GM19468 (cell line): ENCODE results near the gene SERPINF2.
"Not testable (repeated sequence)": the region's sequence is repeated elsewhere in the genome, so short reads cannot be mapped to it uniquely, and the experiment has no call there.

Experiments used
- ATAC-seq: cut with Tn5 transposase; IDR thresholded peaks from one replicate; pipeline ENCODE4 v1.9.1; 2021; ENCODE audit warnings: mild to moderate bottlenecking, moderate library complexity, moderate number of reproducible peaks; ENCODE audit not compliant: unreplicated experiment; ENCODE audit errors: extremely low read depth

Gene SERPINF2

GRCh38 chr17:1783834-1784611 lies 41.4 kb downstream of the SERPINF2 start:
- no peak for ATAC-seq

- no peak for ATAC-seq
Measured at GRCh38 chr17:1785930-1786329, 43.3 kb downstream of the SERPINF2 start.

- ATAC-seq, result no peak
Measured at GRCh38 chr17:1786708-1787107, 44.0 kb downstream of the SERPINF2 start.

GRCh38 chr17:1787301-1787902 lies 44.7 kb downstream of the SERPINF2 start:
- ATAC-seq, result no peak

- no peak for ATAC-seq
Measured at GRCh38 chr17:1789936-1790335, 47.3 kb downstream of the SERPINF2 start.

DNA sequence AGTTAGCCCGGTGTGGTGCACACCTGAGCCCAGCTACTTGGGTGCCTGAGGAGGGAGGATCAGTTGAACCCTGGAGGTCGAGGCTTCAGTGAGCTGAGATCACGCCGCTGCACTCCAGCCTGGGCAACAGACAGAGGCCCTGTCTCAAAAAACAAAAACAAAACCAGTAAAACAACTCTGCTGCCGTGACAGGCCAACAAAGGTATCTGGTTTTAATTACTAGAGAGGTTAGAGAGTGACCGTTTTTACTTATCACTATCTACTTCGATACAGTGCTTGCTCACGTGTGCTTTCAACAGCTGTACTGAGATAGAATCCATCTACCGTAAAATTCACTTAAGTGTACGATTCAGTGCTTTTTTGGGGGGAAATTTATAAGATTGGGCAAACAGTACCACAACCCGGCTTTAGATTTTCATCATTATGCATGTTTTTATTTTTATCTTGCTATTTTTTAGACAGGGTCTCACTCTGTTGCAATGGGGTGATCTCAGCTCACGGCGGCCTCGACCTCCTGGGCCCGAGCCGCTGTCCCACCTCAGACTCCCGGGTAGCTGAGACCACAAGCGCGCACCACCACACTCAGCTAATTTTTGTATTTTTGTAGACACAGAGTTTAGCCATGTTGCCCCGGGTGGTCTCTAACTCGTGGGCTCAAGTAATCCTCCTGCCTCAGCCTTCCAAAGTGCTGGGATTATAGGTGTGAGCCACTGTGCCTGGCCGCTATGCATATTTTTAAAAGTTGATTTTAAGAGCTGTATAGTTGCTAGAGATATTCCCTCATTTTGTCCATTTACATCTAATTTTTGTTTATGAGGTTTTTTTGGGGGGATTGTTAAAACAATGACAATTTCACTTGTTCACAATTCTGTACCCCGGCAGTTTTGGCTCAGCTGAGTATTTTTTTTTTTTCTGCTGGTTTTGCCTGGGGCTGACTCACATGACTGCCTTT lies 50.1 kb downstream of the SERPINF2 start:
- ATAC-seq, result no peak

GRCh38 chr17:1793447-1793806 lies 50.8 kb downstream of the SERPINF2 start:
- ATAC-seq, result no peak

- ATAC-seq, result no peak
Measured at GRCh38 chr17:1796800-1797199, 54.1 kb downstream of the SERPINF2 start.

- ATAC-seq, result no peak
Measured at GRCh38 chr17:1797323-1797722, 54.7 kb downstream of the SERPINF2 start.

- not testable (repeated sequence) for ATAC-seq
Measured at GRCh38 chr17:1797846-1798245, 55.2 kb downstream of the SERPINF2 start.

DNA sequence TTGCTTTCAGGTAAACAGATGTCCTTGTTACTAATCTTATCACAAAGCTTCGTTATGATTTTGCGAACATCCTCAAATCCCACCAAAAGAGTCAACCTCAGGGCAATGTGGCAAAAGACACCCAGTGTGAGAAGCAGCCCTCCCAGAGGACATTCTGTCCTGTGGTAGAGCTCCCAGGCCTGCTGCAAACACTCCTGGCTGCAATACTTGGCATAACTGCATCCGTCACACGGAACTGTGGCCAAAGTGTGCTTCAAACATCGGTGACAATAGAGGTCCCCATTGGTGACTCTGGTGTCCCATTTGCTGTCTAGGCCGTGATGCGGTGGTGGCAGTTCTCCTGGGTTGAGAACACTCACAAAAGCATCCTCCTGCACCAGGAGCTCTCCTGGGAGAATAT lies 57.6 kb downstream of the SERPINF2 start:
- ATAC-seq, result no peak

GRCh38 chr17:1800712-1801111 lies 58.0 kb downstream of the SERPINF2 start:
- no peak for ATAC-seq

GRCh38 chr17:1802429-1802828 lies 59.8 kb downstream of the SERPINF2 start:
- ATAC-seq, result no peak

- no peak for ATAC-seq
Measured at GRCh38 chr17:1803280-1803679, 60.6 kb downstream of the SERPINF2 start.
